Colonic mucosa (tissue), 4 donors: Measurements from ENCODE around the gene SAMD10. TPM values are rescaled to one million over a fixed set of nuclear protein-coding genes. Genes with fewer than 3 reads are reported as not detected.

Experiments
- DNase-seq: peaks from one replicate; pipeline ENCODE4 v3.0.0-alpha.2; 2020
- H3K27ac ChIP-seq: fragments of 200-600 bp; one replicate; pipeline ENCODE4 v1.8.0; 2021
- H3K27me3 ChIP-seq: fragments of 200-600 bp; one replicate; pipeline ENCODE4 v1.8.0; 2021
- H3K36me3 ChIP-seq: fragments of 200-600 bp; one replicate; pipeline ENCODE4 v1.8.0; 2021
- H3K4me1 ChIP-seq: fragments of 200-600 bp; one replicate; pipeline ENCODE4 v1.8.0; 2021; ENCODE audit warnings: mild to moderate bottlenecking
- H3K4me3 ChIP-seq: fragments of 200-600 bp; one replicate; pipeline ENCODE4 v1.8.0; 2021
- H3K9ac ChIP-seq, 2 donors: one replicate each; pipeline ENCODE4 v1.7.0; 2013; ENCODE audit warnings: control low read depth in 2 of 2, low read depth in 2 of 2, low read length in 2 of 2
- H3K9me3 ChIP-seq: fragments of 200-600 bp; one replicate; pipeline ENCODE4 v1.8.0; 2021
- CTCF ChIP-seq: fragments of 200-600 bp; IDR thresholded peaks from one replicate; pipeline ENCODE4 v1.8.0; 2022; ENCODE audit warnings: antibody characterized with exemption, mild to moderate bottlenecking
- intact Hi-C: fragments of 100-400 bp; cut with DNase I; formaldehyde crosslinking; loops from one replicate; pipeline ENCODE4 v1.14.1; 2022
- total RNA-seq, 2 donors: library from RNA; stranded (reverse); fragmentation: NEBNext Ultra II Directional in 1 of 2; extraction: Animal tissue kit (Norgen Biotek cat#: 25700) in 1 of 2; gene quantifications; one replicate each; pipeline ENCODE4 v1.2.1, GENCODE V29; 2021
- donor health status: healthy.
- donor health status: DM: no; HTN: no; CAD: no.
- donor health status: DM: no; HTN: no; CAD: no.

SAMD10 gene
- total RNA-seq, 2 donors from 2014 or later, result 6.1 to 6.4 TPM

DNA sequence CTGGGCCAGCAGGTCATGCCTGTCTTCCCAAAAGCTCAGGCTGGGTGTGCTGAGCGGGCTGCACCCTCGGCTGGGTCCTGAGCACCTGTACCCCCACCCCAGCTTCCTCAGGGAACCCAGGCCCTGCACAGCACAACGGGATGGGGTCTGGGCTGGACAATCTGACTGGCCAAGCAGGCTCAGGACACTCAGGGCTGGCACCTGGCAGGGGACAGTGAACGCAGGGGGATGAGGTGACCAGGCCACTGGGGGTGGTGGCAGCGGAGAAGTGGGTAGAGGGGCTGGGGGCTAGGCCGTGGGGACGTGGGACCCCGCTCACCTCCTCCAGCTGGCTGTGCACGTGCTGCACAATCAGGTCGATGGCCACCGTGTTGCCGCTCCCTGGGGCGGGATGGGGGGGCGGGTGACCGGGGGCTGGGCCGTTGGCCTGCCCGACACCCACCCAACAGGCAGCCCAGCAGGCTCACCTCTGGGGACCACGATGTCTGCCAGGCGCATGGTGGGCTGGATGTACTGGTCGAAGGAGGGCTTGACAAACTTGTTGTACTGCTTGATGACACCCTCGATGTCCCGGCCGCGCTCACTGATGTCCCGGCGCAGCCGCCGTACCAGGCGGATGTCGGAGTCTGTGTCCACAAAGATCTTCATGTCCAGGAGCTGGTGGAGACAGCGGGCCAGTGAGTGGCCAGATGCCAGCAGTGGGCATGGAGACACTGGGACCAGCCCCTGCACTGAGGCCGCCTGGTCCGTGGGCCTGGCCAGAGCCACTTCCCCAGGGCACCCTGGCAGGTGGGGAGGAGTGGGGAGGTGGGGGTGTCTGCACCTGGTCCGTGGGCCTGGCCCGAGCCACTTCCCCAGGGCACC lies 35.1 kb downstream of the SAMD10 start:
- H3K4me1 ChIP-seq, result peaks cover 15% of the 10 kb centered on the region
- peaks cover 17% of the 10 kb centered on the region for H3K36me3 ChIP-seq
- no peaks in the 10 kb centered on the region for H3K9me3 ChIP-seq
- no peaks in the 10 kb centered on the region for H3K27me3 ChIP-seq
- H3K27ac ChIP-seq, result no peak overlapping the region
- no peak overlapping the region for H3K4me3 ChIP-seq
- no peak for DNase-seq
- H3K9ac ChIP-seq, result no peak overlapping the region
- no peak for TF ChIP-seq CTCF
- intact Hi-C loops, result no loop called here

DNA sequence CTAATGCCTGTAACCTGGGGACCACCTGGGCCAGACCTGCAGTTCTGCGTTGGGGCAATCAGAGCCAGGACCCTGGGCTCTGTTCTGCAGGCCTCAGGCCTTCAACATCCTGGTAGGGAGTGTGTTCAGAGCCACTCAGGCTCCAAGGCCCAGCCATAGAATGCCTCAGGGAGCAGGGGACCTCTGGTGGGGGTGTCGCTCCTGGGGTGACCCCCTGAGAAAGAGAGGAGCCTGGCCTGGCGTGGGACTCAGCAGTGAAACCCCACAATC lies 35.7 kb downstream of the SAMD10 start:
- no peak for DNase-seq
- Histone ChIP-seq H3K9ac (no peak overlapping the region), H3K27ac (no peak overlapping the region), H3K4me3 (no peak overlapping the region), H3K36me3 (peaks cover 17% of the 10 kb centered on the region), H3K27me3 (no peaks in the 10 kb centered on the region), H3K4me1 (peaks cover 10% of the 10 kb centered on the region), H3K9me3 (no peaks in the 10 kb centered on the region)
- intact Hi-C loops, result no loop called here
- TF ChIP-seq CTCF, result no peak

- TF ChIP-seq CTCF, result no peak
- peak overlapping the region; percentile 47 for H3K27ac ChIP-seq
- intact Hi-C loops, result no loop called here
- H3K27me3 ChIP-seq, result no peaks in the 10 kb centered on the region
- H3K36me3 ChIP-seq, result peaks cover 17% of the 10 kb centered on the region
- H3K9me3 ChIP-seq, result no peaks in the 10 kb centered on the region
- peaks cover 8% of the 10 kb centered on the region for H3K4me1 ChIP-seq
- no peak overlapping the region for H3K9ac ChIP-seq
- H3K4me3 ChIP-seq, result no peak overlapping the region
- no peak for DNase-seq
These were observed 36.3 kb downstream of the SAMD10 start for GRCh38 chr20:63942969-63943807.

GRCh38 chr20:63942250-63942951 lies 37.0 kb downstream of the SAMD10 start:
- H3K4me1 ChIP-seq, result peaks cover 2% of the 10 kb centered on the region
- TF ChIP-seq CTCF, result no peak
- no peak overlapping the region for H3K4me3 ChIP-seq
- H3K9me3 ChIP-seq, result no peaks in the 10 kb centered on the region
- H3K9ac ChIP-seq, result no peak overlapping the region
- peak; percentile 50 for DNase-seq
- no peaks in the 10 kb centered on the region for H3K27me3 ChIP-seq
- peaks cover 17% of the 10 kb centered on the region for H3K36me3 ChIP-seq
- peak overlapping the region; percentile 47 for H3K27ac ChIP-seq
- intact Hi-C loops, result no loop called here

- no peaks in the 10 kb centered on the region for H3K4me1 ChIP-seq
- H3K36me3 ChIP-seq, result peaks cover 17% of the 10 kb centered on the region
- H3K4me3 ChIP-seq, result no peak overlapping the region
- no peak for TF ChIP-seq CTCF
- no peaks in the 10 kb centered on the region for H3K9me3 ChIP-seq
- DNase-seq, result peak; percentile 58
- no peaks in the 10 kb centered on the region for H3K27me3 ChIP-seq
- no peak overlapping the region for H3K9ac ChIP-seq
- intact Hi-C loops, result no loop called here
- peak overlapping the region; percentile 41 for H3K27ac ChIP-seq
These were observed 38.0 kb downstream of the SAMD10 start for GRCh38 chr20:63941282-63942081.
